Activated B cell treated with CpG ODN at 0.5 μM for 24 hours (primary cell): ENCODE data around the gene ELP4. TPM values are rescaled to one million over a fixed set of nuclear protein-coding genes. Genes with fewer than 3 reads are reported as not detected.

Experiments used
- ATAC-seq: fragments of 200-7000 bp; cut with Tn5 transposase; one replicate; pipeline ENCODE4 v1.10.0; 2021; ENCODE audit warnings: low read depth, mild to moderate bottlenecking, moderate library complexity
- CTCF ChIA-PET: fragments of 350-600 bp; sonication (Branson Sonifier 250); formaldehyde crosslinking; loops from one replicate; lab custom pipeline; 2021; ENCODE audit warnings: antibody characterized with exemption; lab: Charles Lee
- POLR2A ChIA-PET: fragments of 350-600 bp; sonication (Branson Sonifier 250); formaldehyde crosslinking; loops from one replicate; lab custom pipeline; 2021; ENCODE audit warnings: antibody characterized with exemption; lab: Charles Lee
- DNase-seq: peaks from one replicate; pipeline ENCODE4 v3.0.0; 2022
- H3K27ac Mint-ChIP-seq: one replicate; pipeline ENCODE4 v1.8.0; 2020; ENCODE audit warnings: mixed read lengths
- H3K27me3 Mint-ChIP-seq: one replicate; pipeline ENCODE4 v1.8.0; 2021; ENCODE audit warnings: mixed read lengths
- H3K36me3 Mint-ChIP-seq: one replicate; pipeline ENCODE4 v1.8.0; 2021; ENCODE audit warnings: low read depth, mixed read lengths
- H3K4me1 Mint-ChIP-seq: one replicate; pipeline ENCODE4 v1.8.0; 2021; ENCODE audit warnings: mixed read lengths
- H3K4me3 Mint-ChIP-seq: one replicate; pipeline ENCODE4 v1.8.0; 2020; ENCODE audit warnings: mild to moderate bottlenecking, mixed read lengths
- H3K9me3 Mint-ChIP-seq: one replicate; pipeline ENCODE4 v1.8.0; 2020; ENCODE audit warnings: mixed read lengths
- intact Hi-C: fragments of 100-400 bp; cut with micrococcal nuclease; formaldehyde crosslinking; loops from one replicate; pipeline ENCODE4 v1.15.1; 2024
- total RNA-seq: library from RNA; stranded (reverse); gene quantifications from 2 replicates; pipeline ENCODE4 v1.2.3, GENCODE V29; 2022
- TF ChIP-seq, protein P1 (sequence below): fragments of 200-600 bp; IDR thresholded peaks from one replicate; pipeline ENCODE4 v1.8.0; 2022; ENCODE audit warnings: antibody characterized with exemption, mild to moderate bottlenecking

Gene ELP4
- total RNA-seq, 1 donor from 2014 or later, result 25.5 TPM

GRCh38 chr11:31804312-31805036, 294.9 kb downstream of the ELP4 start:
- Mint-ChIP-seq H3K27me3 (peaks cover 77% of the 10 kb centered on the region), H3K9me3 (peaks cover 14% of the 10 kb centered on the region), H3K27ac (peak overlapping the region; percentile 50), H3K4me1 (peaks cover 28% of the 10 kb centered on the region), H3K4me3 (peak overlapping the region; percentile 28), H3K36me3 (peaks cover 2% of the 10 kb centered on the region)
- DNase-seq (no peak), ATAC-seq (no peak)
- intact Hi-C loops, result loop anchor here (1.0 kb wide), 1 partner anchor 9 kb away; no protein-coding TSS in a partner anchor
- ChIA-PET CTCF (no interaction called here), POLR2A (interaction anchor here (1.1 kb wide), 1 partner anchor 19 kb away, joined by 4 read pairs; no protein-coding TSS in a partner anchor)
- TF ChIP-seq, protein P1, sequence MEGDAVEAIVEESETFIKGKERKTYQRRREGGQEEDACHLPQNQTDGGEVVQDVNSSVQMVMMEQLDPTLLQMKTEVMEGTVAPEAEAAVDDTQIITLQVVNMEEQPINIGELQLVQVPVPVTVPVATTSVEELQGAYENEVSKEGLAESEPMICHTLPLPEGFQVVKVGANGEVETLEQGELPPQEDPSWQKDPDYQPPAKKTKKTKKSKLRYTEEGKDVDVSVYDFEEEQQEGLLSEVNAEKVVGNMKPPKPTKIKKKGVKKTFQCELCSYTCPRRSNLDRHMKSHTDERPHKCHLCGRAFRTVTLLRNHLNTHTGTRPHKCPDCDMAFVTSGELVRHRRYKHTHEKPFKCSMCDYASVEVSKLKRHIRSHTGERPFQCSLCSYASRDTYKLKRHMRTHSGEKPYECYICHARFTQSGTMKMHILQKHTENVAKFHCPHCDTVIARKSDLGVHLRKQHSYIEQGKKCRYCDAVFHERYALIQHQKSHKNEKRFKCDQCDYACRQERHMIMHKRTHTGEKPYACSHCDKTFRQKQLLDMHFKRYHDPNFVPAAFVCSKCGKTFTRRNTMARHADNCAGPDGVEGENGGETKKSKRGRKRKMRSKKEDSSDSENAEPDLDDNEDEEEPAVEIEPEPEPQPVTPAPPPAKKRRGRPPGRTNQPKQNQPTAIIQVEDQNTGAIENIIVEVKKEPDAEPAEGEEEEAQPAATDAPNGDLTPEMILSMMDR, result no peak

- intact Hi-C loops, result no loop called here
- CTCF ChIA-PET, result no interaction called here
- no peak for ATAC-seq
Measured at GRCh38 chr11:31805037-31805628, 295.6 kb downstream of the ELP4 start.

DNA sequence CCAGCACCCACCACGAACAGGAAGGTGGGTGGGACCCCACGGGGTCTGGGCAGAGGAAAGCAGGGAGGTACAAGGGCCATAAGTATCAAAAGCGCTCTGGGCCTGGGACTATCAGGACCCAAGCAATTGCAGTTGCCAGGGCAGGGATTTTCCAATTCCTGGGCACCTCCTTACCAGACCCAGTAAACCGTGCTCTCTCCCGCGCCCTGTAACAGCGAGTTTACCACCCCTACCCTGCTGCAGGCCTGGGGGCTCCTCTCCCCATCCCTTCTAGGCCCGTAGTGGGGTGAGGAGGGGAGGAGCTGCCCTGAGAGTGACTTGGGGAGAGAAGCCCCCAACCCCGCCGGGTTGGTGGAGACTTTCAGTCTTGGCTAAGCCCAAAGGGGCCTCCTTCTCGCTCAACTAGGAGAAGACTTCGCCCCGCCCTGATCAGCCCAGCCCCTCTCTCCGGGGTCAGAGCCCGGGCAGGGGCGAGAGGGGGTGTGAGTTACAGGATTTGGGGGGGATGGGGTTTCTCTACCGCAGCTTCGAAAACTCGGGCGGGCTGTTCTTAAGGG, 296.1 kb downstream of the ELP4 start:
- H3K4me1 Mint-ChIP-seq, result peaks cover 28% of the 10 kb centered on the region
- ATAC-seq (no peak), DNase-seq (no peak)
- H3K27me3 Mint-ChIP-seq, result peaks cover 73% of the 10 kb centered on the region
- H3K36me3 Mint-ChIP-seq, result peaks cover 2% of the 10 kb centered on the region
- no peak overlapping the region for H3K27ac Mint-ChIP-seq
- no peak overlapping the region for H3K4me3 Mint-ChIP-seq
- H3K9me3 Mint-ChIP-seq, result peaks cover 14% of the 10 kb centered on the region
- intact Hi-C loops, result no loop called here
- TF ChIP-seq, protein P1, result no peak
- CTCF ChIA-PET, result no interaction called here
- POLR2A ChIA-PET, result no interaction called here

More at GRCh38 chr11:31805037-31805628, 295.6 kb downstream of the ELP4 start:
- H3K36me3 Mint-ChIP-seq, result peaks cover 2% of the 10 kb centered on the region
- TF ChIP-seq, protein P1, result no peak
- peak overlapping the region; percentile 50 for H3K27ac Mint-ChIP-seq
- peaks cover 28% of the 10 kb centered on the region for H3K4me1 Mint-ChIP-seq
- POLR2A ChIA-PET, result interaction anchor here (1.1 kb wide), 1 partner anchor 18 kb away, joined by 4 read pairs; no protein-coding TSS in a partner anchor
- peak overlapping the region; percentile 28 for H3K4me3 Mint-ChIP-seq
- peaks cover 76% of the 10 kb centered on the region for H3K27me3 Mint-ChIP-seq
- no peak for DNase-seq
- peaks cover 14% of the 10 kb centered on the region for H3K9me3 Mint-ChIP-seq

DNA sequence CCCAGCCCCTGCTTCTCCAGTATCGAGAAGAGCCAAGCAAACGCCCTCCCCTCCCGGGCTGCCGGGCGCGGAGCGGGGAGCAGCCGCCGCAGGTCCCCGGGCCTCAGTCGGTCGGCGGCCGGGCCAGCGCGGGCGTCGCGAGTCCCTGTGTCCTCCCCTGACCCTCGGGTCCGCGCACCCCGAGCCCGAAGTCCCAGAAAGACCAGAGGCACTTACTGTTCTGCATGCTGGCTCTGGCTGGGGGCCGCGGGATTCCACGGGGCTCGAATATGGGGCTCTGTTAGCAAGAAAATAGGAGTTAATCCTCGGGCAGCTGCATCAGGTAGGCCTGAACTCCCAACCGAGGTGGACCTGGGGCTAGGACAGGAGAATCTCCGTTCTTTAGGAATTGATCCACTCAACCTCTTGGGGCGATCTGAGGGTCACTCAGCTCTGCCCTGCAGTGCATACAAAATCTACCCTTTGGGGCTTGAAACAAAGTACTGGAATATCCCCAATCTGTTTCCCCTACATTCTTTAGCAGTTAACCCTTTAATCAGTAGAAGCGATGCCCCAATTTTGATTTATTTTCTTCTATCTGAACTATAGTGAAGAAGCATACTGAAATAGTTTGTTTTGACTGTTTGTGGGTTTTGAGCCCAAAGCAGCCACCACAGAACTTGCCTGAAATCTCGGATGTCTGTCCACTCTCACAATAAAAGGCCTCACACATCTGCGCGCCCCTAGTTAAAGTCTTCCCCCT, 296.8 kb downstream of the ELP4 start:
- ChIA-PET CTCF (no interaction called here), POLR2A (no interaction called here)
- peaks cover 72% of the 10 kb centered on the region for H3K27me3 Mint-ChIP-seq
- intact Hi-C loops, result no loop called here
- TF ChIP-seq, protein P1, result no peak
- H3K4me1 Mint-ChIP-seq, result peaks cover 34% of the 10 kb centered on the region
- DNase-seq, result no peak
- no peak overlapping the region for H3K4me3 Mint-ChIP-seq
- H3K9me3 Mint-ChIP-seq, result peaks cover 16% of the 10 kb centered on the region
- peaks cover 3% of the 10 kb centered on the region for H3K36me3 Mint-ChIP-seq
- no peak for ATAC-seq
- no peak overlapping the region for H3K27ac Mint-ChIP-seq
